Esophagus squamous epithelium (tissue), 5 donors: ENCODE data around the gene CNGB1. TPM values are rescaled to one million over a fixed set of nuclear protein-coding genes. Genes with fewer than 3 reads are reported as not detected.
A peak's percentile ranks its signal among the peaks of the same experiment; 100 is the strongest.

Experiments
- DNase-seq: peaks from one replicate; lab custom pipeline; 2025; lab: John Stamatoyannopoulos, UW
- H3K27ac ChIP-seq, 4 donors: fragments of 200-600 bp; sonication (generic); one replicate each; pipeline ENCODE4 v1.5.1; 2016 to 2019; ENCODE audit warnings: mild to moderate bottlenecking in 1 of 4
- H3K27me3 ChIP-seq, 4 donors: fragments of 200-600 bp; sonication (generic); 1 replicate in 3 of 4; 2 replicates in 1 of 4; pipeline versions ENCODE4 v1.5.1 to v1.6.0; 2017 to 2021; ENCODE audit warnings: antibody characterized with exemption in 1 of 4
- H3K36me3 ChIP-seq, 3 donors: fragments of 200-600 bp; sonication (generic); one replicate each; pipeline ENCODE4 v1.5.1; 2016 to 2019
- H3K4me1 ChIP-seq, 3 donors: fragments of 200-600 bp; sonication (generic); one replicate each; pipeline ENCODE4 v1.5.1; 2017 to 2019
- H3K4me3 ChIP-seq, 4 donors: fragments of 200-600 bp; sonication (generic); 1 replicate in 3 of 4; 2 replicates in 1 of 4; pipeline ENCODE4 v1.5.1; 2016 to 2019; ENCODE audit warnings: mild to moderate bottlenecking in 2 of 4, moderate library complexity in 1 of 4
- H3K9me3 ChIP-seq, 3 donors: fragments of 200-600 bp; sonication (generic); one replicate each; pipeline ENCODE4 v1.5.1; 2016 to 2019
- POLR2A ChIP-seq, 4 donors: fragments of 450-650 bp; IDR thresholded peaks; one replicate each; pipeline ENCODE4 v1.6.1; 2017; ENCODE audit warnings: antibody characterized with exemption in 4 of 4, mild to moderate bottlenecking in 4 of 4, moderate library complexity in 3 of 4
- WGBS, 2 donors: methylation state at CpG; one replicate each; pipeline ENCODE4 v1.1.5; 2018; 5-methylcytosine and 5-hydroxymethylcytosine counted together
- intact Hi-C: fragments of 100-400 bp; cut with DNase I; formaldehyde crosslinking; loops from one replicate; pipeline ENCODE4 v1.15.0; 2022
- total RNA-seq, 4 donors: library from RNA; depleted of rRNA; stranded (reverse); fragments of >200 nt; gene quantifications; one replicate each; pipeline ENCODE4 v1.1.0, GENCODE V29; 2016
- TF ChIP-seq, protein P1 (sequence below), 6 experiments: fragments of 450-650 bp in 4 of 6; fragments of 200-600 bp in 2 of 6; sonication (generic) in 2 of 6; IDR thresholded peaks; one replicate each; pipeline ENCODE4 v1.5.1; 2016 to 2019; ENCODE audit warnings: antibody characterized with exemption in 6 of 6, mild to moderate bottlenecking in 4 of 6, moderate library complexity in 4 of 6
- donor health status: DM: yes; HTN: yes; CAD: no.

CNGB1 gene
- total RNA-seq, 4 donors from 2014 or later = 0.04 TPM; not detected in 3

DNA sequence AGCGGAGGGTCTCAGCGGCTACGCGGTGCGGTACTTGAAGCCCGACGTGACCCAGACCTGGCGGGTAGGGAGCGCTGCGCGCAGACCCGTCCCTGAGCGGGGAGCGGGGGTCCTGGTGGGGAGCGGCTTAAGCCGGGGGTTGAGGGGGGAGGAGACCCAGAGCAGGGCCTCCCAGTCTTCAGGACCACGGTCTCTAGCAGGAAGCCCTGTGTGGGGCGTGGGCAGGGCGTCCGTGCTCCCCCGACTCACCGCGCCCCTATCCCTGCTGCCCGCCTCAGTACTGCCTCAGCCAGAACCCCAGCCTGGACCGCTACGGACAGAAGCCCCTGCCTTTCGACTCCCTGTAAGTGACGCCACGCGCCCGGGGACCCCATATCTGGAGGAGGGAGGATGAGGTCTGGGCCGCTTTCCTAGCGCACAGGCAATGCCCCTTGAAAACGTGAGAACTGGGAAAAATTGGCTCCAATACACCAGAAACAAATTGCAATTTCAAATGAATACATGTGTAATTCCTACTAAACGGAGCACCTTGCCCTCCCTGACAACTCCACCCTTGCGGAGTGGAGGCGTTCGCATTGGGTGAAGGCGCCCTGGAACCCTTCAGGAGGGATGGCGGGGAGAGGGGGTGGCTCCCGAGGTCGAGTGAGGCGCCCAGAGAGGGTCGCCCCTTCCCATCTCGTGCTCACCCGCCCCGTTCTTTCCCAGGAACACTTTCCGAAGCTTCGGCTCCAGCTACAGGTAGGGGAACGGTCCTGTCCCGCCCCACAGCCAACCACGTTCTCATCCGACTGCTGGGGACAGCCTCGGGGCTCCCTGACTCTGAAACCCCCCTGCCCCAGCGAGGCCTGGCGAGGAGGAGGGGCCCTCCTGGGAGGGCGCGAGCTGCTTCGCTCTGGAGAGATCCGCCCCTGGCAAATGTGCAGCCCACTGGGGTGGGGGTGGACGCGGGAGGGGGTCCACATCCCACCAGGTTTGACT lies 14.6 kb upstream of the CNGB1 start:
- Histone ChIP-seq H3K27me3 (peaks cover 0 to 4% (median 0%) of the 10 kb centered on the region in 4 donors), H3K4me3 (peak overlapping the region; percentile 40 to 79 (median 56)), H3K9me3 (no peaks in the 10 kb centered on the region), H3K27ac (peak overlapping the region; percentile 60 to 76 (median 68)), H3K4me1 (peaks cover 16 to 38% (median 24%) of the 10 kb centered on the region in 3 donors), H3K36me3 (no peaks in the 10 kb centered on the region)
- intact Hi-C loops = no loop called here
- TF ChIP-seq POLR2A (IDR thresholded peaks at IDR 0.05) = no peak
- TF ChIP-seq, protein P1, sequence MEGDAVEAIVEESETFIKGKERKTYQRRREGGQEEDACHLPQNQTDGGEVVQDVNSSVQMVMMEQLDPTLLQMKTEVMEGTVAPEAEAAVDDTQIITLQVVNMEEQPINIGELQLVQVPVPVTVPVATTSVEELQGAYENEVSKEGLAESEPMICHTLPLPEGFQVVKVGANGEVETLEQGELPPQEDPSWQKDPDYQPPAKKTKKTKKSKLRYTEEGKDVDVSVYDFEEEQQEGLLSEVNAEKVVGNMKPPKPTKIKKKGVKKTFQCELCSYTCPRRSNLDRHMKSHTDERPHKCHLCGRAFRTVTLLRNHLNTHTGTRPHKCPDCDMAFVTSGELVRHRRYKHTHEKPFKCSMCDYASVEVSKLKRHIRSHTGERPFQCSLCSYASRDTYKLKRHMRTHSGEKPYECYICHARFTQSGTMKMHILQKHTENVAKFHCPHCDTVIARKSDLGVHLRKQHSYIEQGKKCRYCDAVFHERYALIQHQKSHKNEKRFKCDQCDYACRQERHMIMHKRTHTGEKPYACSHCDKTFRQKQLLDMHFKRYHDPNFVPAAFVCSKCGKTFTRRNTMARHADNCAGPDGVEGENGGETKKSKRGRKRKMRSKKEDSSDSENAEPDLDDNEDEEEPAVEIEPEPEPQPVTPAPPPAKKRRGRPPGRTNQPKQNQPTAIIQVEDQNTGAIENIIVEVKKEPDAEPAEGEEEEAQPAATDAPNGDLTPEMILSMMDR (IDR thresholded peaks at IDR 0.05) = no peak
- 12 to 40% methylated on average over 6 to 23 of the region's 62 CpGs for WGBS, 2 donors
- no peak for DNase-seq

DNA sequence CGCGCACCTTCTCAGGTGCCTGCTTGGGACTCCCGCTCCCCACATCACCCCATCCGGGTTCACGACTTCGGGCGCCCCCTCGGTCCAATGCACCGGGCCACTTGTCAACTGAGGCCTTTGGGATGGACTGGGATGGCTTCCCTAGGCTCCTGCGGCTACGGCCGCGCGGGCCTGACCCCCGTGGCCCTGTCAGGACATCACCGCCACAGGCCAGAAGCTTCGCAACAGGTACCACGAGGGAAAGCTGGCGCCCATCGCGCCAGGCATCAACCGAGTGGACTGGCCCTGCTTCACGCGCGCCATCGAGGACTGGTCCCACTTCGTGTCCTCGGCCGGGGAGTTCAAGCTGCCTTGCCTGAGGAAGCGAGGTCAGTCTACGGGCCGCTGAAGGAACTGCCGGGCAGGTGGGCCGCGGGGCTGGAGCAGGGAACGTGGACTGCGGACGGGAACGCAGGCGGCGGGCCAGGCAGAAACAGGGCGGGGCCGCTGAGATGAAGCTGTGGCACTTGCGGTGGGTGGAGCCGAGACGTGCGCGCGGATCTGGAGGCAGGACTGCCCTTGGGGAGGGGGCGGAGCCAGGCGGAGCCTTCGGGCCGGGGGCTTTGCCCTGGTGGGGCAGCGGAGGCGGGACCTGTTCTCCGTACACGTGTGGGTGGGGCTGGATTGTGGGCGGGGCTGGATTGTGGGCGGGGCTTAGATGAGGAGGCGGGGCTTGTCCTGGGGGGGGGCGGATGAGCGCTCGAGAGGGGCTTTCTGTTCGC lies 13.7 kb upstream of the CNGB1 start:
- Histone ChIP-seq H3K4me3 (peak overlapping the region; percentile 40 to 79 (median 56)), H3K4me1 (peaks cover 16 to 38% (median 22%) of the 10 kb centered on the region in 3 donors), H3K9me3 (no peaks in the 10 kb centered on the region), H3K36me3 (no peaks in the 10 kb centered on the region), H3K27ac (peak overlapping the region; percentile 60 to 76 (median 68)), H3K27me3 (peaks cover 0 to 4% (median 0%) of the 10 kb centered on the region in 4 donors)
- TF ChIP-seq, protein P1 (IDR thresholded peaks at IDR 0.05) = no peak
- DNase-seq = peak; percentile 26
- 0 to 14% methylated on average over 8 to 11 of the region's 64 CpGs for WGBS, 2 donors
- intact Hi-C loops = no loop called here

DNA sequence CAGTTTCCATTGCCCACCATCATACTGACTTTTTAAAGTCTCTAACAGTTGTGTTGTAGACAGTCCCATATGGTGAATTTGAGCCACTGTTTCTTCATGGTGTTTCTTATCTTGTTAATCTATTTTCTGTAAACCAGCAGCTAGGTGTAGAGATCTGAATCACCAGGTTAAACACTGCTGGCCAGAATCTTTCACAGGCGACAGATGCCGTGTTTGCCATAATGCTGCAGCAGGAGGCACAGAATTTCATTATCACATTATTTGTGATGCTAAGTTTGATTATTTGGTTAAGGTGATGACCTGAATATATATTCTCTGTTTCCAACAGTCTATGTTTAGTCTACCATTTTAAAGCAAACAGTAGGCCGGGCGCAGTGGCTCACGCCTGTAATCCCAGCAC lies 11.5 kb upstream of the CNGB1 start:
- no peaks in the 10 kb centered on the region for H3K36me3 ChIP-seq
- no peak overlapping the region for H3K27ac ChIP-seq
- H3K4me3 ChIP-seq = no peak overlapping the region
- WGBS, 2 donors = 78 to 82% methylated on average over 5 of the region's 5 CpGs
- no peak for DNase-seq
- peaks cover 0 to 4% (median 0%) of the 10 kb centered on the region in 4 donors for H3K27me3 ChIP-seq
- H3K4me1 ChIP-seq = peaks cover 16 to 21% (median 16%) of the 10 kb centered on the region in 3 donors
- no peaks in the 10 kb centered on the region for H3K9me3 ChIP-seq
- intact Hi-C loops = no loop called here
- TF ChIP-seq POLR2A (IDR thresholded peaks at IDR 0.05) = no peak
- TF ChIP-seq, protein P1 (IDR thresholded peaks at IDR 0.05) = no peak

DNA sequence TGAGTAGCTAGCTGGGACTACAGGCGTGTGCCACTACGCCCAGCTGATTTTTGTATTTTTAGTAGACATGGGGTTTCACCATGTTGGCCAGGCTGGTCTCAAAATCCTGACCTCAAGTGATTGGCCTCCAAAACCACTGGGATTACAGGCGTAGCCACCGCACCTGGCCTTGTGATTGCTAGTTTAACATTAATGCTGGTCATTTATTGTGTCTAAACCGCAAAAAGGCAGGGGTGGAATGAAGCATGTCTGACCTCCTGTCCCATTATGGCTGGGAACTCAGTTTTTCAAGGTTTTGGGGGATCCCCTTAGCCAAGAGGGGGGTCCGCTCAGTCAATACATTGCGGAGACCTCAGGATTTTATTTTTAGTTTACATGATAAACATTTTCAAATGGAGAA lies 10.7 kb upstream of the CNGB1 start:
- intact Hi-C loops = no loop called here
- H3K9me3 ChIP-seq = no peaks in the 10 kb centered on the region
- peaks cover 16 to 21% (median 16%) of the 10 kb centered on the region in 3 donors for H3K4me1 ChIP-seq
- TF ChIP-seq, protein P1 (IDR thresholded peaks at IDR 0.05) = no peak
- TF ChIP-seq POLR2A (IDR thresholded peaks at IDR 0.05) = no peak
- no peak overlapping the region for H3K27ac ChIP-seq
- no peak overlapping the region for H3K4me3 ChIP-seq
- peaks cover 0 to 4% (median 0%) of the 10 kb centered on the region in 4 donors for H3K27me3 ChIP-seq
- DNase-seq = no peak
- WGBS, 2 donors = 69 to 91% methylated on average over 6 of the region's 7 CpGs
- H3K36me3 ChIP-seq = no peaks in the 10 kb centered on the region
